ENCODE measurements around the gene CPSF4L. TPM values are rescaled to one million over a fixed set of nuclear protein-coding genes. Genes with fewer than 3 reads are reported as not detected.

Gene CPSF4L
- total and polyA plus RNA-seq, 8 donors = 0.20 to 0.73 (median 0.33) TPM; not detected in 2

- H3K27ac ChIP-seq = no peak overlapping the region
- peaks cover 0 to 10% of the 10 kb centered on the region in 2 donors for H3K4me1 ChIP-seq
- no peak overlapping the region for H3K4me3 ChIP-seq
- no peaks in the 10 kb centered on the region for H3K9me3 ChIP-seq
- no peak for TF ChIP-seq CTCF (IDR thresholded peaks at IDR 0.05)
- H3K36me3 ChIP-seq = peaks cover 0 to 55% of the 10 kb centered on the region in 2 donors
- intact Hi-C loops (cut with DNase I) = no loop called here
- ATAC-seq (no peak), DNase-seq (no peak)
- H3K27me3 ChIP-seq = no peaks in the 10 kb centered on the region
These were observed 51.5 kb downstream of the CPSF4L start for GRCh38 chr17:73210002-73210678.

GRCh38 chr17:73209436-73209835 lies 52.2 kb downstream of the CPSF4L start:
- intact Hi-C loops (cut with DNase I) = no loop called here
- H3K9me3 ChIP-seq = no peaks in the 10 kb centered on the region
- TF ChIP-seq CTCF (IDR thresholded peaks at IDR 0.05) = no peak
- H3K27me3 ChIP-seq = no peaks in the 10 kb centered on the region
- ATAC-seq (no peak), DNase-seq (no peak)
- peaks cover 0 to 10% of the 10 kb centered on the region in 2 donors for H3K4me1 ChIP-seq
- H3K36me3 ChIP-seq = peaks cover 0 to 60% of the 10 kb centered on the region in 2 donors
- no peak overlapping the region for H3K27ac ChIP-seq
- no peak overlapping the region for H3K4me3 ChIP-seq

GRCh38 chr17:73208139-73208827 lies 53.4 kb downstream of the CPSF4L start:
- no peak for DNase-seq
- intact Hi-C loops (cut with DNase I) = no loop called here
- peaks cover 0 to 66% of the 10 kb centered on the region in 2 donors for H3K36me3 ChIP-seq

GRCh38 chr17:73205459-73205961 lies 56.2 kb downstream of the CPSF4L start:
- ATAC-seq (no peak), DNase-seq (no peak)
- Histone ChIP-seq H3K36me3 (peaks cover 0 to 94% of the 10 kb centered on the region in 2 donors), H3K27me3 (no peaks in the 10 kb centered on the region), H3K27ac (no peak overlapping the region), H3K4me1 (peaks cover 0 to 13% of the 10 kb centered on the region in 2 donors), H3K9me3 (no peaks in the 10 kb centered on the region), H3K4me3 (no peak overlapping the region)
- no peak for TF ChIP-seq CTCF (IDR thresholded peaks at IDR 0.05)
- intact Hi-C loops (cut with DNase I) = no loop called here

More at GRCh38 chr17:73208139-73208827, 53.4 kb downstream of the CPSF4L start:
- peaks cover 0 to 11% of the 10 kb centered on the region in 2 donors for H3K4me1 ChIP-seq
- no peak overlapping the region for H3K4me3 ChIP-seq
- TF ChIP-seq CTCF (IDR thresholded peaks at IDR 0.05) = no peak
- no peak for ATAC-seq
- H3K27ac ChIP-seq = no peak overlapping the region
- H3K27me3 ChIP-seq = no peaks in the 10 kb centered on the region
- H3K9me3 ChIP-seq = no peaks in the 10 kb centered on the region

- Histone ChIP-seq H3K27ac (no peak overlapping the region), H3K27me3 (no peaks in the 10 kb centered on the region), H3K4me3 (no peak overlapping the region), H3K9me3 (no peaks in the 10 kb centered on the region), H3K36me3 (peaks cover 0 to 100% of the 10 kb centered on the region in 2 donors), H3K4me1 (peaks cover 0 to 13% of the 10 kb centered on the region in 2 donors)
- ATAC-seq (no peak), DNase-seq (no peak)
- intact Hi-C loops (cut with DNase I) = no loop called here
- no peak for TF ChIP-seq CTCF (IDR thresholded peaks at IDR 0.05)
These were observed 57.7 kb downstream of the CPSF4L start for GRCh38 chr17:73203788-73204479.
